Measurements from ENCODE around the gene PLA2G12B. TPM values are rescaled to one million over a fixed set of nuclear protein-coding genes. Genes with fewer than 3 reads are reported as not detected.
"Not testable (repeated sequence)": the region's sequence is repeated elsewhere in the genome, so short reads cannot be mapped to it uniquely, and the experiment has no call there.

PLA2G12B gene
- total RNA-seq, 2 experiments from 2014 or later: not detected

- ChIA-PET CTCF (no interaction called here), POLR2A (interaction anchor here (0.7 kb wide), 1 partner anchor 215 kb away, joined by 3 read pairs; no protein-coding TSS in a partner anchor)
- Mint-ChIP-seq H3K27ac (no peak overlapping the region), H3K27me3 (ENCODE audit: low read depth) (peaks cover 13% of the 10 kb centered on the region), H3K4me1 (ENCODE audit: low read depth) (no peaks in the 10 kb centered on the region), H3K4me3 (no peak overlapping the region), H3K9me3 (ENCODE audit: insufficient read depth) (no peaks in the 10 kb centered on the region), H3K36me3 (ENCODE audit: low read depth) (no peaks in the 10 kb centered on the region)
- ATAC-seq (no peak), DNase-seq (no peak)
Measured at GRCh38 chr10:72930276-72930675, 24.3 kb downstream of the PLA2G12B start.

GRCh38 chr10:72928798-72929197, 25.8 kb downstream of the PLA2G12B start:
- Mint-ChIP-seq H3K9me3 (ENCODE audit: insufficient read depth) (no peaks in the 10 kb centered on the region), H3K4me3 (no peak overlapping the region), H3K36me3 (ENCODE audit: low read depth) (no peaks in the 10 kb centered on the region), H3K4me1 (ENCODE audit: low read depth) (no peaks in the 10 kb centered on the region), H3K27me3 (ENCODE audit: low read depth) (peaks cover 15% of the 10 kb centered on the region), H3K27ac (no peak overlapping the region)
- ChIA-PET POLR2A (no interaction called here), CTCF (no interaction called here)
- ATAC-seq (no peak), DNase-seq (no peak)

- CTCF ChIA-PET: interaction anchor here (0.8 kb wide), 1 partner anchor 563 kb away, joined by 3 read pairs; no protein-coding TSS in a partner anchor
- Mint-ChIP-seq H3K27me3 (ENCODE audit: low read depth) (peaks cover 16% of the 10 kb centered on the region), H3K9me3 (ENCODE audit: insufficient read depth) (peaks cover under 1% of the 10 kb centered on the region), H3K27ac (no peak overlapping the region), H3K4me1 (ENCODE audit: low read depth) (no peaks in the 10 kb centered on the region), H3K36me3 (ENCODE audit: low read depth) (no peaks in the 10 kb centered on the region), H3K4me3 (no peak overlapping the region)
- ATAC-seq (no peak), DNase-seq (no peak)
- POLR2A ChIA-PET: no interaction called here
Measured at GRCh38 chr10:72927485-72927884, 27.1 kb downstream of the PLA2G12B start.

GRCh38 chr10:72925951-72926465, 28.6 kb downstream of the PLA2G12B start:
- ATAC-seq (no peak), DNase-seq (no peak)
- Mint-ChIP-seq H3K4me3 (no peak overlapping the region), H3K27me3 (ENCODE audit: low read depth) (peaks cover 19% of the 10 kb centered on the region), H3K9me3 (ENCODE audit: insufficient read depth) (peaks cover 4% of the 10 kb centered on the region), H3K27ac (no peak overlapping the region), H3K36me3 (ENCODE audit: low read depth) (no peaks in the 10 kb centered on the region), H3K4me1 (ENCODE audit: low read depth) (no peaks in the 10 kb centered on the region)
- POLR2A ChIA-PET: no interaction called here
- CTCF ChIA-PET: no interaction called here

- ChIA-PET CTCF (no interaction called here), POLR2A (no interaction called here)
- Mint-ChIP-seq H3K27ac (no peak overlapping the region), H3K9me3 (ENCODE audit: insufficient read depth) (peaks cover 4% of the 10 kb centered on the region), H3K4me1 (ENCODE audit: low read depth) (no peaks in the 10 kb centered on the region), H3K27me3 (ENCODE audit: low read depth) (peaks cover 30% of the 10 kb centered on the region), H3K36me3 (ENCODE audit: low read depth) (no peaks in the 10 kb centered on the region), H3K4me3 (no peak overlapping the region)
- DNase-seq: no peak
- ATAC-seq: no peak
Measured at GRCh38 chr10:72924351-72924750, 30.3 kb downstream of the PLA2G12B start.

- H3K9me3 Mint-ChIP-seq (ENCODE audit: insufficient read depth); CTCF ChIA-PET; H3K4me1 Mint-ChIP-seq (ENCODE audit: low read depth); ATAC-seq; H3K27ac Mint-ChIP-seq; H3K4me3 Mint-ChIP-seq; POLR2A ChIA-PET; DNase-seq; H3K36me3 Mint-ChIP-seq (ENCODE audit: low read depth): not testable (repeated sequence)
- H3K27me3 Mint-ChIP-seq (ENCODE audit: low read depth): peaks cover 33% of the 10 kb centered on the region
Measured at GRCh38 chr10:72921147-72921683, 33.4 kb downstream of the PLA2G12B start.

- H3K4me1 Mint-ChIP-seq (ENCODE audit: low read depth): no peaks in the 10 kb centered on the region
- ATAC-seq (no peak), DNase-seq (no peak)
- H3K4me3 Mint-ChIP-seq: no peak overlapping the region
- CTCF ChIA-PET: no interaction called here
- H3K27me3 Mint-ChIP-seq (ENCODE audit: low read depth): peaks cover 30% of the 10 kb centered on the region
- POLR2A ChIA-PET: no interaction called here
- no peaks in the 10 kb centered on the region for H3K36me3 Mint-ChIP-seq (ENCODE audit: low read depth)
- no peak overlapping the region for H3K27ac Mint-ChIP-seq
- peaks cover 4% of the 10 kb centered on the region for H3K9me3 Mint-ChIP-seq (ENCODE audit: insufficient read depth)
Measured at GRCh38 chr10:72918352-72918751, 36.3 kb downstream of the PLA2G12B start.

- DNase-seq; POLR2A ChIA-PET; H3K4me1 Mint-ChIP-seq (ENCODE audit: low read depth); H3K9me3 Mint-ChIP-seq (ENCODE audit: insufficient read depth); H3K36me3 Mint-ChIP-seq (ENCODE audit: low read depth); H3K4me3 Mint-ChIP-seq; H3K27ac Mint-ChIP-seq; CTCF ChIA-PET; ATAC-seq: not testable (repeated sequence)
- H3K27me3 Mint-ChIP-seq (ENCODE audit: low read depth): peaks cover 30% of the 10 kb centered on the region
Measured at GRCh38 chr10:72917803-72918332, 36.7 kb downstream of the PLA2G12B start.

GRCh38 chr10:72917201-72917600, 37.4 kb downstream of the PLA2G12B start:
- H3K27ac Mint-ChIP-seq; CTCF ChIA-PET; DNase-seq; H3K9me3 Mint-ChIP-seq (ENCODE audit: insufficient read depth); H3K36me3 Mint-ChIP-seq (ENCODE audit: low read depth); H3K4me1 Mint-ChIP-seq (ENCODE audit: low read depth); H3K4me3 Mint-ChIP-seq; ATAC-seq; POLR2A ChIA-PET: not testable (repeated sequence)
- peaks cover 27% of the 10 kb centered on the region for H3K27me3 Mint-ChIP-seq (ENCODE audit: low read depth)

- H3K36me3 Mint-ChIP-seq (ENCODE audit: low read depth): no peaks in the 10 kb centered on the region
- DNase-seq (no peak), ATAC-seq (no peak)
- ChIA-PET CTCF (no interaction called here), POLR2A (no interaction called here)
- H3K27me3 Mint-ChIP-seq (ENCODE audit: low read depth): peaks cover 7% of the 10 kb centered on the region
- no peak overlapping the region for H3K4me3 Mint-ChIP-seq
- no peaks in the 10 kb centered on the region for H3K4me1 Mint-ChIP-seq (ENCODE audit: low read depth)
- no peak overlapping the region for H3K27ac Mint-ChIP-seq
- no peaks in the 10 kb centered on the region for H3K9me3 Mint-ChIP-seq (ENCODE audit: insufficient read depth)
Measured at GRCh38 chr10:72913287-72913686, 41.3 kb downstream of the PLA2G12B start.

- peaks cover 4% of the 10 kb centered on the region for H3K27me3 Mint-ChIP-seq (ENCODE audit: low read depth)
- DNase-seq (no peak), ATAC-seq (no peak)
- CTCF ChIA-PET: no interaction called here
- H3K4me3 Mint-ChIP-seq: no peak overlapping the region
- no peaks in the 10 kb centered on the region for H3K4me1 Mint-ChIP-seq (ENCODE audit: low read depth)
- no peaks in the 10 kb centered on the region for H3K9me3 Mint-ChIP-seq (ENCODE audit: insufficient read depth)
- POLR2A ChIA-PET: no interaction called here
- no peaks in the 10 kb centered on the region for H3K36me3 Mint-ChIP-seq (ENCODE audit: low read depth)
- no peak overlapping the region for H3K27ac Mint-ChIP-seq
Measured at GRCh38 chr10:72912736-72913135, 41.9 kb downstream of the PLA2G12B start.

GRCh38 chr10:72911758-72912157, 42.8 kb downstream of the PLA2G12B start:
- Mint-ChIP-seq H3K9me3 (ENCODE audit: insufficient read depth) (no peaks in the 10 kb centered on the region), H3K4me3 (no peak overlapping the region), H3K36me3 (ENCODE audit: low read depth) (no peaks in the 10 kb centered on the region), H3K27me3 (ENCODE audit: low read depth) (peaks cover 3% of the 10 kb centered on the region), H3K27ac (no peak overlapping the region), H3K4me1 (ENCODE audit: low read depth) (no peaks in the 10 kb centered on the region)
- ChIA-PET POLR2A (no interaction called here), CTCF (no interaction called here)
- DNase-seq (no peak), ATAC-seq (no peak)

GRCh38 chr10:72910705-72911104, 43.9 kb downstream of the PLA2G12B start:
- H3K36me3 Mint-ChIP-seq (ENCODE audit: low read depth): no peaks in the 10 kb centered on the region
- CTCF ChIA-PET: no interaction called here
- H3K9me3 Mint-ChIP-seq (ENCODE audit: insufficient read depth): no peaks in the 10 kb centered on the region
- no peak overlapping the region for H3K27ac Mint-ChIP-seq
- H3K27me3 Mint-ChIP-seq (ENCODE audit: low read depth): no peaks in the 10 kb centered on the region
- ATAC-seq (no peak), DNase-seq (no peak)
- H3K4me3 Mint-ChIP-seq: no peak overlapping the region
- H3K4me1 Mint-ChIP-seq (ENCODE audit: low read depth): no peaks in the 10 kb centered on the region
- POLR2A ChIA-PET: no interaction called here

Data from activated CD8-positive, alpha-beta T cell treated with anti-CD3 and anti-CD28 coated beads, Interleukin-2, amount 10 ng/mL, durations not matched to agents 7 days and 5 days (primary cell).